HG02973 (cell line): ENCODE measurements around the gene UGT2B7.
"Not testable (repeated sequence)": the region's sequence is repeated elsewhere in the genome, so short reads cannot be mapped to it uniquely, and the experiment has no call there.

Experiments used
- ATAC-seq: cut with Tn5 transposase; IDR thresholded peaks from one replicate; pipeline ENCODE4 v1.9.1; 2021; ENCODE audit warnings: moderate library complexity; ENCODE audit not compliant: unreplicated experiment

The UGT2B7 gene

GRCh38 chr4:69078852-69079251 lies 17.4 kb upstream of the UGT2B7 start:
- ATAC-seq = no peak

GRCh38 chr4:69088473-69088872 lies 7.8 kb upstream of the UGT2B7 start:
- ATAC-seq = no peak

GRCh38 chr4:69089388-69089787 lies 6.9 kb upstream of the UGT2B7 start:
- no peak for ATAC-seq

GRCh38 chr4:69092190-69092589 lies 4.1 kb upstream of the UGT2B7 start:
- no peak for ATAC-seq

- no peak for ATAC-seq
Observed at GRCh38 chr4:69092980-69093568, 3.2 kb upstream of the UGT2B7 start.

- no peak for ATAC-seq
Observed at GRCh38 chr4:69093681-69094080, 2.6 kb upstream of the UGT2B7 start.

GRCh38 chr4:69095301-69095731 lies 958 bp upstream of the UGT2B7 start:
- ATAC-seq = no peak

- no peak for ATAC-seq
Observed at GRCh38 chr4:69096810-69097209, 536 bp downstream of the UGT2B7 start.

GRCh38 chr4:69098470-69098869 lies 2.2 kb downstream of the UGT2B7 start:
- no peak for ATAC-seq

GRCh38 chr4:69099910-69100309 lies 3.6 kb downstream of the UGT2B7 start:
- ATAC-seq = no peak

GRCh38 chr4:69102668-69103067 lies 6.4 kb downstream of the UGT2B7 start:
- not testable (repeated sequence) for ATAC-seq

- no peak for ATAC-seq
Observed at GRCh38 chr4:69104719-69105275, 8.5 kb downstream of the UGT2B7 start.

- ATAC-seq = not testable (repeated sequence)
Observed at GRCh38 chr4:69115151-69115850, 19.0 kb downstream of the UGT2B7 start.

GRCh38 chr4:69115851-69116213 lies 19.6 kb downstream of the UGT2B7 start:
- no peak for ATAC-seq

- no peak for ATAC-seq
Observed at GRCh38 chr4:69116645-69117321, 20.5 kb downstream of the UGT2B7 start.

- no peak for ATAC-seq
Observed at GRCh38 chr4:69120870-69121269, 24.6 kb downstream of the UGT2B7 start.

- ATAC-seq = no peak
Observed at GRCh38 chr4:69122476-69122875, 26.2 kb downstream of the UGT2B7 start.

GRCh38 chr4:69124941-69125340 lies 28.7 kb downstream of the UGT2B7 start:
- no peak for ATAC-seq

- ATAC-seq = no peak
Observed at GRCh38 chr4:69126024-69126423, 29.8 kb downstream of the UGT2B7 start.

GRCh38 chr4:69133993-69134392 lies 37.7 kb downstream of the UGT2B7 start:
- no peak for ATAC-seq

- no peak for ATAC-seq
Observed at GRCh38 chr4:69134471-69134870, 38.2 kb downstream of the UGT2B7 start.

- no peak for ATAC-seq
Observed at GRCh38 chr4:69141320-69141719, 45.0 kb downstream of the UGT2B7 start.
